NCI-H128 (cell line): Measurements from ENCODE around the gene FMN1.

Experiments used
- DNase-seq: peaks from one replicate; lab custom pipeline; 2025; ENCODE audit not compliant: unreplicated experiment; lab: John Stamatoyannopoulos, UW

FMN1 gene

GRCh38 chr15:33201491-33202231 is 7.1 kb upstream of the FMN1 start:
- no peak for DNase-seq

GRCh38 chr15:33200903-33201302 is 6.4 kb upstream of the FMN1 start:
- no peak for DNase-seq

- DNase-seq, result no peak
Measured at GRCh38 chr15:33200444-33200843, 5.9 kb upstream of the FMN1 start.

GRCh38 chr15:33198541-33198940 is 4.0 kb upstream of the FMN1 start:
- no peak for DNase-seq

GRCh38 chr15:33197636-33198035 is 3.1 kb upstream of the FMN1 start:
- no peak for DNase-seq

GRCh38 chr15:33194237-33194636 is 277 bp downstream of the FMN1 start:
- no peak for DNase-seq

- DNase-seq, result no peak
Measured at GRCh38 chr15:33191591-33191990, 2.9 kb downstream of the FMN1 start.

GRCh38 chr15:33190539-33190938 is 4.0 kb downstream of the FMN1 start:
- no peak for DNase-seq

- no peak for DNase-seq
Measured at GRCh38 chr15:33188641-33189257, 5.8 kb downstream of the FMN1 start.

- DNase-seq, result no peak
Measured at GRCh38 chr15:33188159-33188558, 6.4 kb downstream of the FMN1 start.

GRCh38 chr15:33183334-33183733 is 11.2 kb downstream of the FMN1 start:
- no peak for DNase-seq

- DNase-seq, result no peak
Measured at GRCh38 chr15:33182926-33183325, 11.6 kb downstream of the FMN1 start.

- no peak for DNase-seq
Measured at GRCh38 chr15:33182278-33182905, 12.1 kb downstream of the FMN1 start.

- DNase-seq, result no peak
Measured at GRCh38 chr15:33179874-33180273, 14.6 kb downstream of the FMN1 start.

- no peak for DNase-seq
Measured at GRCh38 chr15:33171202-33171601, 23.3 kb downstream of the FMN1 start.

- DNase-seq, result no peak
Measured at GRCh38 chr15:33169625-33170024, 24.9 kb downstream of the FMN1 start.

- no peak for DNase-seq
Measured at GRCh38 chr15:33168444-33168843, 26.1 kb downstream of the FMN1 start.

GRCh38 chr15:33163816-33164215 is 30.7 kb downstream of the FMN1 start:
- no peak for DNase-seq

GRCh38 chr15:33161209-33161608 is 33.3 kb downstream of the FMN1 start:
- DNase-seq, result no peak

GRCh38 chr15:33160581-33161165 is 33.8 kb downstream of the FMN1 start:
- no peak for DNase-seq

GRCh38 chr15:33159726-33160453 is 34.6 kb downstream of the FMN1 start:
- no peak for DNase-seq
